HepG2 (cell line): ENCODE results near the gene PDSS2. TPM values are rescaled to one million over a fixed set of nuclear protein-coding genes. Genes with fewer than 3 reads are reported as not detected.

Experiments used
- ATAC-seq: fragments of 200-7000 bp; cut with Tn5 transposase; 3 replicates; pipeline ENCODE4 v1.9.1; 2020; ENCODE audit warnings: mild to moderate bottlenecking, moderate library complexity
- BruUV-seq: library from RNA; stranded (reverse); fragments of 400-500 nt; replicated peaks from 2 replicates; lab custom pipeline; 2021; lab: Mats Ljungman, UMichigan
- CTCF ChIA-PET: fragments of 300-600 bp; formaldehyde crosslinking; extraction: SDS; loops from one replicate; lab custom pipeline; 2021; ENCODE audit warnings: low total read pairs, inconsistent platforms, low intra/inter-chr PET ratio; lab: Yijun Ruan, JAX
- POLR2A ChIA-PET: fragments of 350-600 bp; sonication (Branson Sonifier 250); formaldehyde crosslinking; loops from one replicate; lab custom pipeline; 2020; ENCODE audit warnings: antibody characterized with exemption, inconsistent platforms; lab: Yijun Ruan, JAX
- DNase-seq: peaks from one replicate; pipeline ENCODE4 v3.0.0-alpha.2; 2015; ENCODE audit warnings: low spot score
- FAIRE-seq: peaks from 3 replicates; lab custom pipeline; 2011; peaks lifted over from hg19 to GRCh38; lab: Jason Lieb, UNC
- H2AFZ ChIP-seq: one replicate; pipeline ENCODE4 v1.6.1; 2011; ENCODE audit warnings: low read length, inconsistent platforms
- H3K27ac ChIP-seq: fragments of 300-600 bp; 3 replicates; pipeline ENCODE4 v1.8.0; 2011; ENCODE audit warnings: mixed run types, mild to moderate bottlenecking, mixed read lengths, low read length, inconsistent platforms; ENCODE audit not compliant: insufficient read depth; ENCODE audit errors: extremely low read length
- H3K27me3 ChIP-seq, 2 experiments: fragments of 200-600 bp in 1 of 2; 2 replicates in 1 of 2; 3 replicates in 1 of 2; pipeline versions ENCODE4 v1.6.0 to v1.8.0; 2011; ENCODE audit warnings: low read length in 2 of 2, mild to moderate bottlenecking in 2 of 2, moderate library complexity in 2 of 2, inconsistent platforms in 1 of 2; ENCODE audit not compliant: insufficient read depth in 2 of 2, control insufficient read depth in 1 of 2
- H3K36me3 ChIP-seq, 2 experiments: fragments of 200-600 bp in 1 of 2; replicated peaks in 1 of 2; 2 replicates in 1 of 2; 3 replicates in 1 of 2; pipeline versions ENCODE4 v1.5.1 to v1.8.0; 2011; ENCODE audit warnings: low read length in 2 of 2, inconsistent platforms in 1 of 2; ENCODE audit not compliant: insufficient read depth in 2 of 2, control insufficient read depth in 1 of 2
- H3K4me1 ChIP-seq: 2 replicates; pipeline ENCODE4 v1.5.1; 2012; ENCODE audit warnings: low read length, inconsistent platforms; ENCODE audit not compliant: insufficient read depth
- H3K4me2 ChIP-seq: 2 replicates; pipeline ENCODE4 v1.6.0; 2011; ENCODE audit warnings: low read depth, low read length, inconsistent platforms
- H3K4me3 ChIP-seq, 3 experiments: fragments of 200-600 bp in 1 of 3; sonication (generic), shearing (Covaris generic) in 1 of 3; replicated peaks in 1 of 3; 2 replicates each; pipeline ENCODE4 v1.5.1; 2011 to 2016; ENCODE audit warnings: low read length in 3 of 3, inconsistent platforms in 2 of 3, low read depth in 2 of 3, mild to moderate bottlenecking in 2 of 3, control low read depth in 1 of 3, mixed read lengths in 1 of 3; ENCODE audit not compliant: insufficient read depth in 1 of 3
- H3K79me2 ChIP-seq: one replicate; pipeline ENCODE4 v1.6.1; 2011; ENCODE audit warnings: low read length, inconsistent platforms; ENCODE audit not compliant: insufficient read depth
- H3K9ac ChIP-seq: 2 replicates; pipeline ENCODE4 v1.6.0; 2011; ENCODE audit warnings: mild to moderate bottlenecking, low read depth, low read length, inconsistent platforms; ENCODE audit not compliant: insufficient read depth
- H3K9me3 ChIP-seq: 2 replicates; pipeline ENCODE4 v1.5.1; 2012; ENCODE audit warnings: mild to moderate bottlenecking, low read length
- H4K20me1 ChIP-seq: 2 replicates; pipeline ENCODE4 v1.6.0; 2011; ENCODE audit warnings: inconsistent platforms, mild to moderate bottlenecking, low read length, moderate library complexity; ENCODE audit not compliant: insufficient read depth
- ATF7 ChIP-seq, 2 experiments: fragments of 450-650 bp in 1 of 2; sonication (generic) in 1 of 2; formaldehyde crosslinking in 1 of 2; IDR thresholded peaks; 2 replicates each; pipeline versions ENCODE4 v1.4.0 to v1.6.1; 2016 to 2020; ENCODE audit warnings: antibody characterized with exemption in 1 of 2, mild to moderate bottlenecking in 1 of 2, missing genetic modification reagents in 1 of 2
- ATF7-NPFF ChIP-seq: sonication (generic); formaldehyde crosslinking; IDR thresholded peaks from 2 replicates; pipeline ENCODE4 v1.8.1; 2023; ENCODE audit warnings: mild to moderate bottlenecking, low read depth, missing genetic modification reagents, moderate library complexity
- ELF1 ChIP-seq: sonication (generic); formaldehyde crosslinking; IDR thresholded peaks from 2 replicates; pipeline ENCODE4 v1.4.0; 2020; ENCODE audit warnings: missing genetic modification reagents
- HCFC1 ChIP-seq: fragments of 150-350 bp; IDR thresholded peaks from 2 replicates; pipeline ENCODE4 v1.6.1; 2014; ENCODE audit warnings: low read depth, low read length
- HNF1B ChIP-seq: sonication (generic); formaldehyde crosslinking; IDR thresholded peaks from 2 replicates; pipeline ENCODE4 v1.5.1; 2020; ENCODE audit warnings: mild to moderate bottlenecking, moderate library complexity, missing genetic modification reagents
- HOXA7 ChIP-seq: sonication (generic); formaldehyde crosslinking; IDR thresholded peaks from 2 replicates; pipeline ENCODE4 v1.8.1; 2022; ENCODE audit warnings: mild to moderate bottlenecking, missing genetic modification reagents, moderate library complexity
- RBAK ChIP-seq: sonication (generic); formaldehyde crosslinking; IDR thresholded peaks from 2 replicates; pipeline ENCODE4 v1.5.1; 2020; ENCODE audit warnings: mild to moderate bottlenecking, missing genetic modification reagents
- SALL2 ChIP-seq: sonication (generic); formaldehyde crosslinking; IDR thresholded peaks from 2 replicates; pipeline ENCODE4 v1.8.1; 2023; ENCODE audit warnings: mild to moderate bottlenecking, missing genetic modification reagents, inconsistent platforms
- SMAD3 ChIP-seq: sonication (generic); formaldehyde crosslinking; IDR thresholded peaks from 2 replicates; pipeline ENCODE4 v1.4.0; 2020; ENCODE audit warnings: missing genetic modification reagents
- ZBTB42 ChIP-seq: sonication (generic); formaldehyde crosslinking; IDR thresholded peaks from 2 replicates; pipeline ENCODE4 v1.5.0; 2020; ENCODE audit warnings: mild to moderate bottlenecking, missing genetic modification reagents
- ZMYM4 ChIP-seq: sonication (generic); formaldehyde crosslinking; IDR thresholded peaks from 2 replicates; pipeline ENCODE4 v1.8.1; 2023; ENCODE audit warnings: mild to moderate bottlenecking, missing genetic modification reagents
- ZNF101 ChIP-seq: sonication (generic); formaldehyde crosslinking; IDR thresholded peaks from 2 replicates; pipeline ENCODE4 v1.4.0; 2020; ENCODE audit warnings: mild to moderate bottlenecking, low read depth, missing genetic modification reagents, borderline replicate concordance
- ZNF484 ChIP-seq: sonication (generic); formaldehyde crosslinking; IDR thresholded peaks from 2 replicates; pipeline ENCODE4 v1.5.1; 2020; ENCODE audit warnings: mild to moderate bottlenecking, low read depth, missing genetic modification reagents, borderline replicate concordance
- ZNF672 ChIP-seq: sonication (generic); formaldehyde crosslinking; IDR thresholded peaks from 2 replicates; pipeline ENCODE4 v1.8.1; 2022; ENCODE audit warnings: missing genetic modification reagents
- WGBS: methylation state at CpG from one replicate; pipeline ENCODE4 v1.1.6; 2017; ENCODE audit warnings: low lambda C conversion rate; 5-methylcytosine and 5-hydroxymethylcytosine counted together
- in situ Hi-C: cut with HindIII; loops from 2 replicates; pipeline ENCODE4 v1.10.0; 2017; ENCODE audit warnings: low pct_unique_long_range_greater_than_20kb; ENCODE audit not compliant: extremely low pct_ligation_motif_present
- intact Hi-C: fragments of 100-400 bp; cut with micrococcal nuclease; formaldehyde crosslinking; loops from one replicate; pipeline ENCODE4 v1.10.0; 2022; ENCODE audit not compliant: unreplicated experiment
- polyA plus RNA-seq, 8 experiments: library from polyadenylated mRNA; depleted of rRNA in 3 of 8; stranded (reverse) in 7 of 8; unstranded in 1 of 8; fragments of >200 nt; fragmentation: Illumina TruSeq in 4 of 8; extraction: Trizol in 4 of 8; gene quantifications; 2 replicates each; pipeline versions ENCODE4 v1.2.1 to v1.2.3, GENCODE V29; 2011 to 2016; ENCODE audit warnings: low read depth in 4 of 8, missing spikeins in 1 of 8, mixed read lengths in 1 of 8; ENCODE audit not compliant: insufficient read depth in 1 of 8
- total RNA-seq, 5 experiments: library from RNA; depleted of rRNA; stranded (reverse); fragments of >200 nt; fragmentation: Illumina TruSeq; extraction: Trizol; gene quantifications; 2 replicates each; pipeline ENCODE4 v1.2.3, GENCODE V29; 2016; ENCODE audit warnings: low read depth in 1 of 5
- TF ChIP-seq, protein P1 (sequence below): sonication (generic); formaldehyde crosslinking; IDR thresholded peaks from 2 replicates; pipeline ENCODE4 v1.5.0; 2020; ENCODE audit warnings: missing genetic modification reagents
- TF ChIP-seq, protein P2 (sequence below): IDR thresholded peaks from 2 replicates; pipeline ENCODE4 v1.6.1; 2012; ENCODE audit warnings: low read length, improper control_type of control experiment

PDSS2 gene
- total and polyA plus RNA-seq, 2 of the 13 experiments (the other 11 are each of a cell fraction or from before 2014, with no cell fraction given), result 16.2 to 17.0 TPM

GRCh38 chr6:107144666-107145065, 314.7 kb downstream of the PDSS2 start:
- H3K4me3 ChIP-seq, result no peak overlapping the region
- FAIRE-seq (no peak), ATAC-seq (no peak), DNase-seq (no peak)
- H3K9me3 ChIP-seq, result no peaks in the 10 kb centered on the region
- ChIA-PET POLR2A (no interaction called here), CTCF (no interaction called here)
- H3K27ac ChIP-seq, result no peak overlapping the region
- TF ChIP-seq HCFC1, result no peak
- TF ChIP-seq ZMYM4, result no peak
- no peak for TF ChIP-seq HOXA7 (CRISPR knock-in tag)
- TF ChIP-seq, protein P1, sequence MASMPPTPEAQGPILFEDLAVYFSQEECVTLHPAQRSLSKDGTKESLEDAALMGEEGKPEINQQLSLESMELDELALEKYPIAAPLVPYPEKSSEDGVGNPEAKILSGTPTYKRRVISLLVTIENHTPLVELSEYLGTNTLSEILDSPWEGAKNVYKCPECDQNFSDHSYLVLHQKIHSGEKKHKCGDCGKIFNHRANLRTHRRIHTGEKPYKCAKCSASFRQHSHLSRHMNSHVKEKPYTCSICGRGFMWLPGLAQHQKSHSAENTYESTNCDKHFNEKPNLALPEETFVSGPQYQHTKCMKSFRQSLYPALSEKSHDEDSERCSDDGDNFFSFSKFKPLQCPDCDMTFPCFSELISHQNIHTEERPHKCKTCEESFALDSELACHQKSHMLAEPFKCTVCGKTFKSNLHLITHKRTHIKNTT (CRISPR knock-in tag), result no peak
- TF ChIP-seq HNF1B (CRISPR knock-in tag), result no peak
- no peak for TF ChIP-seq RBAK
- no peak for TF ChIP-seq ZBTB42 (CRISPR knock-in tag)
- TF ChIP-seq, protein P2, sequence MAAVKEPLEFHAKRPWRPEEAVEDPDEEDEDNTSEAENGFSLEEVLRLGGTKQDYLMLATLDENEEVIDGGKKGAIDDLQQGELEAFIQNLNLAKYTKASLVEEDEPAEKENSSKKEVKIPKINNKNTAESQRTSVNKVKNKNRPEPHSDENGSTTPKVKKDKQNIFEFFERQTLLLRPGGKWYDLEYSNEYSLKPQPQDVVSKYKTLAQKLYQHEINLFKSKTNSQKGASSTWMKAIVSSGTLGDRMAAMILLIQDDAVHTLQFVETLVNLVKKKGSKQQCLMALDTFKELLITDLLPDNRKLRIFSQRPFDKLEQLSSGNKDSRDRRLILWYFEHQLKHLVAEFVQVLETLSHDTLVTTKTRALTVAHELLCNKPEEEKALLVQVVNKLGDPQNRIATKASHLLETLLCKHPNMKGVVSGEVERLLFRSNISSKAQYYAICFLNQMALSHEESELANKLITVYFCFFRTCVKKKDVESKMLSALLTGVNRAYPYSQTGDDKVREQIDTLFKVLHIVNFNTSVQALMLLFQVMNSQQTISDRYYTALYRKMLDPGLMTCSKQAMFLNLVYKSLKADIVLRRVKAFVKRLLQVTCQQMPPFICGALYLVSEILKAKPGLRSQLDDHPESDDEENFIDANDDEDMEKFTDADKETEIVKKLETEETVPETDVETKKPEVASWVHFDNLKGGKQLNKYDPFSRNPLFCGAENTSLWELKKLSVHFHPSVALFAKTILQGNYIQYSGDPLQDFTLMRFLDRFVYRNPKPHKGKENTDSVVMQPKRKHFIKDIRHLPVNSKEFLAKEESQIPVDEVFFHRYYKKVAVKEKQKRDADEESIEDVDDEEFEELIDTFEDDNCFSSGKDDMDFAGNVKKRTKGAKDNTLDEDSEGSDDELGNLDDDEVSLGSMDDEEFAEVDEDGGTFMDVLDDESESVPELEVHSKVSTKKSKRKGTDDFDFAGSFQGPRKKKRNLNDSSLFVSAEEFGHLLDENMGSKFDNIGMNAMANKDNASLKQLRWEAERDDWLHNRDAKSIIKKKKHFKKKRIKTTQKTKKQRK, result no peak
- TF ChIP-seq ZNF484 (CRISPR knock-in tag), result no peak
- TF ChIP-seq SALL2 (CRISPR knock-in tag), result no peak
- TF ChIP-seq ATF7 (IDR thresholded peaks at IDR 0.05), result no peak
- TF ChIP-seq ATF7 (CRISPR knock-in tag; IDR thresholded peaks at IDR 0.05), result no peak
- TF ChIP-seq SMAD3 (CRISPR knock-in tag), result no peak
- TF ChIP-seq ATF7-NPFF (CRISPR knock-in tag), result no peak
- TF ChIP-seq ZNF672 (CRISPR knock-in tag), result no peak
- TF ChIP-seq ELF1 (CRISPR knock-in tag), result no peak
- TF ChIP-seq ZNF101 (CRISPR knock-in tag), result no peak
- intact Hi-C loops (no loop called here), in situ Hi-C loops (no loop called here)
- H3K79me2 ChIP-seq, result no peaks in the 10 kb centered on the region
- no peaks in the 10 kb centered on the region for H4K20me1 ChIP-seq
- no peak overlapping the region for H3K9ac ChIP-seq
- no peak overlapping the region for H3K4me2 ChIP-seq
- H3K36me3 ChIP-seq, result no peaks in the 10 kb centered on the region
- no peaks in the 10 kb centered on the region for H3K27me3 ChIP-seq
- peaks cover 5% of the 10 kb centered on the region; the same call in 1 of the 2 replicates for H3K4me1 ChIP-seq
- 94% methylated on average over 4 of the region's 4 CpGs for WGBS
- H2AFZ ChIP-seq, result no peak overlapping the region
- no TSS peak for BruUV-seq
